Left renal pelvis (tissue), 4 donors: Measurements from ENCODE around the gene SLC16A1. TPM values are rescaled to one million over a fixed set of nuclear protein-coding genes. Genes with fewer than 3 reads are reported as not detected.
"Not testable (repeated sequence)": the region's sequence is repeated elsewhere in the genome, so short reads cannot be mapped to it uniquely, and the experiment has no call there.

ENCODE experiments used
- DNase-seq, 4 donors: peaks; one replicate each; pipeline ENCODE4 v3.0.0-alpha.2; 2013; ENCODE audit warnings: low read depth in 4 of 4, low spot score in 3 of 4
- polyA plus RNA-seq, 4 donors: library from polyadenylated mRNA; unstranded; fragments of 120-200 nt; gene quantifications; one replicate each; pipeline ENCODE4 v1.2.1, GENCODE V29; 2013; ENCODE audit not compliant: insufficient read length in 4 of 4

The SLC16A1 gene
- polyA plus RNA-seq, 4 donors, result 58.8 to 73.3 (median 65.0) TPM

DNA sequence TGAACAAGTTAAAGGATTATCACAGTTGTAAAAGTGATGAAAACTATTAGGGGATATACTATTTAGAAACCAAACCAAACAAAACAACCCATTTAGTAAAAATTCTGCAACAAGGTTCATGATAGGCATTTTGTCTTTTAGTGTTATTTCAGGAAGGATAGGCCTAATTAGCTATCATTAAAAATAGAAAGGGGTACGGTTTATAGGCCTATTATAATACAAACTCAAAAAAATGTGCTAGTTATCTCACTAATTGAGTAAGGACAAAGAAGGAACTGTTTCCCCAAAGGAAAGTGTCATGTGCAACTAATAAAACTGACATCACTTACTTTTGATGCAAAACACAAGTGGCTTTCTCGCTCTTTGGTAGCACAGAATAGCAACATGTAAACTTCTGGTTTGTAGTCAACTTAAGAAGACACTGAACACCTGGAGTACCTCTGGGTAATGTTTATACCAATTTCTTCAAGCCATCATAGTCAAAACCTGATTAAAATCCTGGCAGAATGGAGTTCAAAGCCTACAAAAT lies 28.5 kb downstream of the SLC16A1 start:
- DNase-seq, result no peak

DNA sequence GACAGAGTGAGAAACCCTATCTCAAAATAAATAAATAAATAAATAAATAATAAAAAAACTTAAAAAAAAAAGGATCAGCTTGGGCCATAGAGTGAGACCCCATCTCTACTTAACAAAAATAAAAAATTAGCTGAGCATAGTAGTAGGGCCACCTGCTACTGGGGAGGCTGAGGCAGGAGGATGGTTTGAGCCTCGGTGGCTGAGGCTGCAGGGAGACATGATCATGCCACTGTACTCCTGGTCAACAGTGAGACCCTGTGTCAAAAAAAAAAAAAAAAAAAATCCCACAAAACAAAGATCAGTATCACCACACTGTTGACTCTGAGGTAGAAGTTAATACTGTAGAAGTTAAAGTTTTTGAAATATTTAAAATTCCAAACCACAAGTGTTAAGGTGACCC lies 29.1 kb downstream of the SLC16A1 start:
- no peak for DNase-seq

DNA sequence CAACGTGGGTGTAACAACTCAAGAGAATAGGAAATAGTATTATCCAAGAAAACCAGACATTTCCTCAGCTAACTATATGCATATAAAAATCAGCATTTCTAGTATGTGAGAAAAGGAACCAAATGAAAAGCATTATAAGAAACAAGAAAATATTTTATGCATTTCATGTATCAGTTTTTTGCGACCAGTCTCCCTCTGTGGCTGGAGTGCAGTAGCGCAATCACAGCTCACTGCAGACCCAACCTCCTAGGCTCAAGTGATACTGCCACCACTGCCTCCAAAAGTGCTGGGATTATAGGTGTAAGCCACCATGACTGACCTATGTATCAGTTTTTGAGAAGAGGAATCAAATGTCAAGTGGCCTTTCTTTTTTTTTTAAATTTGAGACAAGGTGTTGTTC lies 31.0 kb downstream of the SLC16A1 start:
- no peak for DNase-seq

DNA sequence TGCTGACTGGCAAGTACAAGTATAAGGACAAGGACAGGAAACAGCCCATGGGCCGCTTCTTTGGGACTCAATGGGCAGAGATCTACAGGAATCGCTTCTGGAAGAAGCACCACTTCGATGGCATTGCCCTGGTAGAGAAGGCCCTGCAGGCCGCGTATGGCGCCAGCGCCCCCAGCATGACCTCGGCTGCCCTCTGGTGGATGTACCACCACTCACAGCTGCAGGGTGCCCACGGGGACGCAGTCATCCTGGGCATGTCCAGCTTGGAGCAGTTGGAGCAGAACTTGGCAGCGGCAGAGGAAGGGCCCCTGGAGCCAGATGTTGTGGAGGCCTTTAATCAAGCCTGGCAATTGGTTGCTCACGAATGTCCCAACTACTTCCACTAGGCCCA lies 32.0 kb downstream of the SLC16A1 start:
- no peak for DNase-seq

DNA sequence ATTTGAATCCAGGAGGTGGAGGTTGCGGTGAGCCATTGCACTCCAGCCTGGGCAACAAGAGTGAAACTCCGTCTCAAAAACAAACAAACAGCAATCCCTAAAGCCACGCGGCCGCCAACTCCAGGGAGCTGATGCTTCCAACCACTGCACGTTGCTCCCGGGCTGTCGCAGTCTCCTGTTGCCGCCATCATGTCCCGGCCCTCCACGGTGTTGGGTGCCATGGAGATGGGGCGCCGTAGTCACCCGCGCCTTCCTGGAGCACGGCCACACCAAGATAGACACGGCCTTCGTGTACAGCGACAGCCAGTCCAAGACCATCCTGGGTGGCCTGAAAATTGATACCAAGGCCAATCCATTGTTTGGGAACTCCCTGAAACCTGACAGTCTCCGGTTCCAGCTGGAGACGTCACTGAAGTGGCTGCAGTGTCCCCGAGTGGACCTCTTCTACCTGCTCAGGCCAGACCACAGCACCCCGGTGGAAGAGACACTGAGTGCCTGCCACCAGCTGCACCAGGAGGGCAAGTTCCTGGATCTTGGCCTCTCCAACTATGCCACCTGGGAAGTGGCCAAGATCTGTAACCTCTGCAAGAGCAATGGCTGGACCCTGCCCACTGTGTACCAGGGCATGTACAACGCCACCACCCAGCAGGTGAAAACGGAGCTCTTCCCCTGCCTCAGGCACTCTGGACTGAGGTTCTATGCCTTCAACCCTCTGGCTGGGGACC lies 32.6 kb downstream of the SLC16A1 start:
- DNase-seq, result no peak

DNA sequence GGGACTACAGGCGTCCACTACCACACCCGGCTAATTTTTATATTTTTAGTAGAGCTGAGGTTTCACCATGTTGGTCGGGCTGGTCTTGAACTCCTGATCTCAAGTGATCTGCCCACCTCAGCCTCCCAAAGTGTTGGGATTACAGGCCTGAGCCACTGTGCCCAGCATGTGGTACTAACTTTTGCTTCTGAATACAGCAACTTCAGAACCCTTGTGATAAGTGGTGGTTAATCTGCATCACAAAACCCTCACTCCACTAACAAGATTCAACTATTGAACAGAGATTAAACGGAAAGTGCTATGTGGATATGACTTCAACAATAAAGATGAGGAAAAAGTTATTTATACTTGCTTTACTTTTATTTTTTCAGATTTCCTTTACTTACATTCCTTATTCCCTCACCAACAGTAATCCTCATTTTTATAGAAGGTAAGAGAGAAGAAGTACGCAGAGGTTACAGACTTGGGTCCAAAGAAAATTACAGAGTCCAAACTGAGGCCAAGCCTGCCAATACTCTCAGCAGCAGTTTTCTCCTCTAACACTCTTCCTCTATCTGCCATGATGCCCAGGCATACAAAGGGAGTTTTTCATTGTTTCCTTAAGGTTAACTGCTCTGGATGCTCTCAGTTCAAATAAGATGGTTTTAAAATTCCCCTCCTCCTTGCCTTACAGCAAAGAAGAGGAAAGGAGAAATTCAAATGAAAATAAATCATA lies 44.3 kb downstream of the SLC16A1 start:
- no peak for DNase-seq

DNA sequence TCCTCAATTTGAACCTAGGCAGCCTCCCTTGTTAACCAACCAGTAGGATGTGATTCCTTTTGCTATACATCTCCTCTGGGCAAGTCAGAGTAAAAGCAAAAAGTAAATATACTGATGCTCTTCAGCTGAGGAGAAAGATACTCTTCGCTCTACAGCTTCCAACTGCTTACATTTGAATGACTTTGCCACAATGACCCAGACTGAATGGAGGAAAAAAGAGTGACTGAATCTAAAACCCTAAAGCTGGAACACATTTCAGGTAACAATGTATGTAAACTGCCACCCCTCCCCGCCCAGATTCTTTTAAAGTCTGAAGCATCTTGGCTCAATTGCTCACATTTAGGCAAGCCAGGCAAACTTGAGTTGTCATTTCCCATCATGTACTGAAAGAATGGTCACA lies 46.1 kb downstream of the SLC16A1 start:
- no peak for DNase-seq

DNA sequence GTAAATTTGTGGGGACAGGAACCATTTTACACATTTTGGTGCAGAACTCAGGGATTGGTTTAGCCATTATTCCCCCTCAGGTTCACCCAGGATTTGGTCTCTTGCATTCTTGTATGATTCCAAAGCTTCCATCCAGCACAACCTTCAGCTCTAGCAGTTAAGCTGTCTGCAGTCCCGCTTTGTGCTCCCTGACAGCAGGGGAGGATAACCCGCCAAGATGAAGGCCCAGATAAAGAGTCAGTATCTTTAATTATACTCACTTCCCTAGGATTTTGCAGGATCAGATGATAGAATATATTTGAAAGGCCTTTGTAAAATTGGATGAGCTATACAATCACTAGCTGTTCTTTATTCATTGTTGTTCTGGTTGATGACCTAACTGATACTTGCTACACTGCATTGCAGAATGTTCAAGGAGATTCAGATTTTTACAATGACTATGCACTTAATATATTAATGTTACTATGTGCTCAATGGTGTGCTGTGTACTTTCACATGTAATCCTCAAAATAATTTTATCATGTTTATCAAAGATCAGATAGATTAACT lies 49.8 kb downstream of the SLC16A1 start:
- DNase-seq, result no peak

DNA sequence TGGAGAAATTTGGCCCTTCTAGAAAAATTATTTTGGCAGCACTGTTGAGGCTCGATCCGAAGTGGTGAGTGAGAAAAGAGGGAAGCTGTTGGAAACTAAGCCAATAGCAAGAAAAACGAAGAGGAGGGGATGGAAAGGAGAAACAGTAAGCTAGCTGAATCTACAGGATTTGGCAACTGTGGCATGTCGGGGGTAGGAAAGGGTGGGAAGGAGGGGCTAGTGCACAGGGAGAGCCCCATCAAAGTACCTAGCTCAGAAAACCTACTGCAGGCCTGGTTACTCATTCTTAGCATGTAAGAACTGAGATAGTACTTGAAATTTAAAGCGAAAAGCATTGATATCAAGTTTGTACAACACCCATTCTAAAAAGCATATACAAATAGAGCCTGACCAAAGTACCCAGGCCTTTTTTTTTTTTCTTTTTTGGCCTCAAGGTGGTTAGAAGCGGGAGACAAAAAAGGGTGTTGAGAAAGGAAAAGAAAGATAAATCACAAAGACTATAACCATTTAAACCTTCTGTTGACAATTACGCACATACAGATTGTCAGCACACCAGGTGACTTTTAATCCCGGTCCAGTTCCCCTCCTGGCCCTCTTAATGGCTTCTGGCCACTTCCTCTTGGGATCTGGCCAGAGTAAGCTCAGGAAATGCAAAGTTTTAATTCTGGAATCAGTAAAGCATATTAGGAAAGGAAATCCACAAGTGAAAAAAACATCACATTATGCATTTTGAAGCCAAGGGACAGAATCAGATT lies 50.4 kb downstream of the SLC16A1 start:
- no peak for DNase-seq

DNA sequence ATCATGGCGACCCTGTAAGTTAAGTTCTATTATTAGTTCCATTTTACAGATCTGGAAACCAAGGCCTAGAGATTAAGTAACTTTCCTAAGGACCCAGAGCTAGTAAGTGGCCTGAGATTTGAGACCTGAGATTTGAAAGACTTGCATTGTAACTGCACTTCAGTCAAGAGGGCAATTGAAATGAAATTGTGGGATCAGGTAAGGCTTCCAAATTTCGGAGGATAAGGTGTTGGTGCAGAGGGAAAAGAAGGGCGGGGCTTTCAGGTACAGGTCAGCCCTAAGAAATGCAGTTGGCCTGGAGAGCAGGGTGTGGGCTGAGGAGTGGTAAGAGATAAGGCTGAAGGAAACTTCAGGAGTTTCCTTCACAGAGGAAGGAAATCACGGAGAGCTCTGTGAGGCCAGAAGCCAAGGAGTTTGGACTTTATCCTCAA lies 51.1 kb downstream of the SLC16A1 start:
- DNase-seq, result no peak

DNA sequence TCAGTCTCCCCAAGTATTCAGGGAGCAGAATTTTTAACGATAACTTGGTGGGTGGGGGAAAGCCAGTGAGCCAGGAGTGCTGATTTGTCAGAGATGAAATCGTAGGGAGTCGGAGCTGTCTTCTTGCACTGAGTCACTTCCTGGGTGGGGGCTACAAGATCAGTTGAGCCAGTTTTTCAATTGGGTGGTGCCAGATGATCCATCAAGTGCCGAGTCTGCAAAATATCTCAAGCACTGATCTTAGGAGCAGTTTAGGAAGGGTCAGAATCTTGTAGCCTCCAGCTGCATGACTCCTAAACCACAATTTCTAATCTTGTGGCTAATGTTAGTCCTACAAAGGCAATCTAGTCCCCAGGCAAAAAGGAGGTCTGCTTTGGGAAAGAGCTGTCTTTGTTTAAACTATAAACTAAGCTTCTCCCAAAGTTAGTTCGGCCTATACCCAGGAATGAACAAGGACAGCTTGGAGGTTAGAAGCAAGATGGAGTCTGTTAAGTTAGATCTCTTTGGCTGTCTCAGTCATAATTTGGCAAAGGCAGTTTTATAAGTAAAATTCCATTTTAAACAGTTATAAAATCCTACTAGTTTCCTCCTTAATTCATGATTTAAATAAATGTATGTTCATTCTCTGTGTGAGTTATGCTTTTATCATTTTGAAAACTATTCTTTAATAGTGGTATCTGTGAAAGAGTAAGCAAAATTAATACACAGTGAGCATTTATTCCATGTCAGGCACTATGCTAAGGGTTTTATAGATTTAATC lies 51.7 kb downstream of the SLC16A1 start:
- no peak for DNase-seq

DNA sequence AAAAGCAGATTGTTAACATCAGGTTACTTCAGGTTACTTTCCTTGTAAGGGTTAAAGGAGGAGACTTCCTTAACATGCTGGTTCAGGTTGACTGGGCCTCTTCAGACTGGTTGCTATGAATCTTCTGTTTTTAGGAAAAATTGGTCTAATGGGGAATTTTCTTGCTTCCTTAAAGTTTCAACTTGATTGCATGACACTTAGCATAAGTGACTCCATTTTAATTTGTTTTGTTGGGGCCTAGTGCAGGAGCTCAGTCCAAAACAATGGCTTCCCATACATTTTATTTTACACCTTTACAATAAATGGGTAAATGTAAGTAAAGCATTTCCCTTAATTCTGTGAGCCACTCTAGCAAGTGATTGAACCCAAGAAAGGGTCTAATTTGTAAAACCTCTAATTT lies 53.8 kb downstream of the SLC16A1 start:
- DNase-seq, result no peak

DNA sequence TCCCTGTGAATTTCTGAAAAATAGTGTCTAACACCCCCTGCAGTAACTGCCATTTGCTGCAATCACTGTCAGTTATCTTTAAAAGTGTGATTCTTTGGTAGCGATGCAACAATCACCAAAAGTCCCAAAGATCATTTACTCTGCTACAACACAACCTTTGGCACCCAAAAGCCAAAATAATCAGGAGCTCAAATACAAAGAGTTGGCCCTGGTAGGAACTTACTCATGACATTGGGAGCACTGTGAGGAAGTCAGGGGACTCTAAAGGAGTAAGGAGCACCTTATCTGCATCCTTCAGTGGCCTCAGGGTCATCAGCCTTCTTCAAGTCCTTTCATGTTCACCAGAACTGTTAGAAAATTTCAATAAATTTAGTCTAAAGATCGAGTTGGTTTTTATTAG lies 54.6 kb downstream of the SLC16A1 start:
- no peak for DNase-seq

DNA sequence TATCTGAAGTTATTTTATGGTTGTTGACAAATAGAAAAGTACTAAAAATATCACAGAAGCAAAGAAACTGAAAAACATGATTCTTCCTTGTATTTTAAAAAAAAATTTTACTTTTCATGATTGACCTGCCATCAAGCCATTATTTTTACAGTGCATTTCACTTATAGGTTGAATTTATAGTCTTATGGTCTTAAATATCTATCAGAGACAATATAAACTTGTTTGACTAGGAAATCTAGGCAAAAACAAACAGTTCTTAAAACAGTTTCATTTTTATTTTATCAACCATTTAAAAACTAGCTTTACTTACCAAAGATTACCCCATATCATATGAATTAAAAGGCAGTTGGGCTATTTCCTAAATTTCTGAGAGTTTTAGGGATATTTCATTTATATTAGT lies 59.2 kb downstream of the SLC16A1 start:
- no peak for DNase-seq

DNA sequence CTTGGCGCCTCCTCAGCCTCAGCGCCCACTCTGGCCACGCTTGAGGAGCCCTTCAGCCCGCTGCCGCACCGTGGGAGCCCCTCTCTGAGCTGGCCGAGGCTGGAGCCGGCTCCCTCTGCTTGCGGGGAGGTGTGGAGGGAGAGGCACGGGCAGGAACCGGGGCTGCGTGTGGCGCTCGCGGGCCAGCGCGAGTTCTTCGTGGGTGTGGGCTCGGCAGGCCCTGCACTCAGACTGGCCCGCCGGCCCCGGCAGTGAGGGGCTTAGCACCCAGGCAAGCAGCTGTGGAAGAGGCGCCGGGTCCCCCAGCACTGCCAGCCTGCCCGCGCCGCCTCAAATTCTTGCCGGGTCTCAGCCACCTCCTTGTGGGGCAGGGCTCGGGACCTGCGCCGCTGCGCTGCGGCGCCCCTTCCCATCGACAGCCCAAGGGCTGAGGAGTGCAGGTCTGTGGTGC lies 61.4 kb downstream of the SLC16A1 start:
- DNase-seq, result no peak

DNA sequence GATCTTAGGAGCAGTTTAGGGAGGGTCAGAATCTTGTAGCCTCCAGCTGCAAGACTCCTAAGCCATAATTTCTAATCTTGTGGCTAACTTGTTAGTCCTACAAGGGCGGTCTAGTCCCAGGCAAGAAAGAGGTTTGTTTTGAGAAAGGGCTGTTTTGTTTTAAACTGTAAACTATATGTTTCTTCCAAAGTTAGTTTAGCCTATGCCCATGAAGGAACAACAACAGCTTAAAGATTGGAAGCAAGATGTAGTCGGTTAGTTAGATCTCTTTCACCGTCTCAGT lies 62.0 kb downstream of the SLC16A1 start:
- no peak for DNase-seq

DNA sequence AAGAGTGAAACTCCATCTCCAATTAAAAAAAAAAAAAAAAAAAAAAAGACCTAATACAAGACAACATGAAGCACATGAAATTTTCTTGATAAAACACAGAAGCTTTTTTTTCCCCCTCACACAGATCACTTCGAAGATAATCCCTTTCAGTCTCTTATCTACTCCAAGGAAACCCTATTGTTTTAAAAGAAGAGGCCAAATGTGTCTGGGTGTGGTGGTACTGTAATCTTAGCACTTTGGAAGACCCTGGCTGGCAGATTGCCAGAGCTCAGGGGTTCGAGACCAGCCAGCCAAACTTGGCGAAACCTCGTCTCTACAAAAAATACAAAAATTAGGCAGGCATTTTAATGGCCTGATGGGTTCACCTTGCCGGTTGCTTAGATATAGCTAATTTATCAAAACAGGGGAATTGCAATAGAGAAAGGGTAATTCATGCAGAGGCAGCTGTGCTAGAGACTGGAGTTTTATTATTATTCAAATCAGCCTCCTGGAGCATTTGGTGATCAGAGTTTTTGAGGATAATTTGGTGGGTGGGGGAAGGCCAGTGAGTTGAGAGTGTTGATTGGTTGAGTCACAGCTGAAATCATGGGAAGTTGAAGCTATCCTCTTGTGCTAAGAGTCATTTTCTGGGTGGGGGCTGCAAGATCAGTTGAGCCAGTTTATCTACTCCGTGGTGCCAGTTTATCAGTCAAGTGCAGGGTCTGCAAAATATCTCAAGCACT lies 62.5 kb downstream of the SLC16A1 start:
- no peak for DNase-seq

DNA sequence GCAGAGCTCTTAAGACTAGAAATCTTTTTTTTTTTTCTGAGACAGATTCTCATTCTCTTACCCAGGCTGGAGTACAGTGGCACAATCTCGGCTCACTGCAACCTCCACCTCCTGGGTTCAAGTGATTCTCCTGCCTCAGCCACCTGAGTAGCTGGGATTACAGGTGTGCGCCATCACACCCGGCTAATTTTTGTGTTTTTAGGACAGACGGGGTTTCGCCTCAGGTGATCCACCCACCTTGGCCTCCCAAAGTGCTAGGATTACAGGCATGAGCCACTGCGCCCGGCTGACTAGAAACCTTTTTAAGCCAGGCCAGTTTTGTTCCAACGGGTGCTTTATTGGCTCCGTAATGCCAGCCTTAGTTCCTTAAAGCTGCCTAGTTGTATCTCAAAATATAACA lies 66.1 kb downstream of the SLC16A1 start:
- DNase-seq, result not testable (repeated sequence)

DNA sequence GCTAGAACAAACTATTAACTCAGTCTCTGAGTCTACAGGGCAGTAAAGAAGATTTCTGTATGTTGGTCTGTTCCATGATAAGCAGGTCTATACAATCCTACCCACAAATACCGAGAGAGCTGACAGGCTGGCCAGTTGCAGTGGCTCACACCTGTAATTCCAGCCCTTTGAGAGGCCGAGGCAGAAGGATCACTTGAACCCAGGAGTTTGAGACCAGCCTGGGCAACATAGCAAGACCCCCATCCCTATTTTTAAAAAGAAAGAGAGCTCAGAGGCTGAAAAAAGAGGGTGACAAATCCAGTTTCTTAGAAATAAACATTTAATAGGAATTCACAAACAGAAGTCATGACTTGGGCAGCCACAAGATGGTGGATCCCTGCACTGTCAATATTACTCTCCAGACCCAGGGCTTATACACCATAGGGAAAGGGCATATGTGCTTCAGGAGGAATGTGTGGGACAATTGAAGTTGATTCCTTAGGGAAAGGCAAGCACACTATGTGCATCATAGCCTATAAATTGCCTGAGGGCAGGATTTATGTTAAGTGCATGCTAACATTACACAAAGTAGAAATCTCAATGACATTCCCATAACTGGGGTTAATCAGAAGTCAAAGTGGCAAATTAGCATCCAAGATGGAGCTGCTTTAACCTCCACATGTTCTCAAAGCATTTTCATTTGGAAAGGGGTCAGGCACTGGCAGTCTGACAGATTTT lies 66.8 kb downstream of the SLC16A1 start:
- no peak for DNase-seq
